HG03095 (cell line): ENCODE data around the gene MST1R.
"Not testable (repeated sequence)": the region's sequence is repeated elsewhere in the genome, so short reads cannot be mapped to it uniquely, and the experiment has no call there.

ENCODE experiments used
- ATAC-seq: cut with Tn5 transposase; IDR thresholded peaks from one replicate; pipeline ENCODE4 v1.9.1; 2021; ENCODE audit warnings: moderate library complexity; ENCODE audit not compliant: unreplicated experiment

MST1R gene

DNA sequence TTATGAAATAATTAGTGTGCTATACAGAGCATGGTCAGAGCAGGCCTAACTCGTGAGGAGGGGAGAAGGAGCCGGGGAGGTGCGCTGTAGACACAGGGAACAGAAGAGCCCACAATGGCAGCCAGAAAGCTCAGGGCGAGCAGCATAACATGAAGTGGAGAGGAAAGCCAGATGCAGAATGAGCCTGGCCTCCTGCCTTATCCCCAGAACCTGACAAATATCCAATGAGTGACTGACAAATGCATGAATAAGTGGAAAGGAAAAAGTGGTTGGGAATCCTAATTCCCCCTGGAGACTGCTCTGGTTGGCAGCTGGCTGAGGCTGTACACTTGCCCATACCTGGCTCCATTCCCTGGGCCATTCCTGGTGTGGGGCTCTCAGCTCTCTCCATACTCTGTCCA is 9.2 kb upstream of the MST1R start:
- ATAC-seq, result no peak

DNA sequence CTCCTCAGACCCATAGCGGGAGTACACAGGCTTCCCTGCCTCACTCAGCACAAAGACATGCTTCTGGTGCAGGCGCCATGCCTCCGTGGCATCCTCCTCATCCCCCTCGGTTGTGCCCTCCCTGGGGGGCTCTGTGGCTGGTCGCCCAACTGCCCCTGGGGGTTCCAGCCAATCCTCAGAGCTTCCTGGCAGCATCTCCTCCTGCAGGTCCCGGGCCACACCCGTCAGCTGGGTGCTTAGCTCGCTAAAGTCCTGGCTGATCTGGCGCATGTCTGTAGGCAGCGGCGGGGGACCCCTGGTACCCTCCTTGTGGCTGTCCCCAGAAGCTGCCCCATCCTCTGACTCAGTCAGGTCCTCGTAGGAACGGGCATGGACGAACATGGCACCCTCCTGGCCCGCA is 7.9 kb upstream of the MST1R start:
- no peak for ATAC-seq

DNA sequence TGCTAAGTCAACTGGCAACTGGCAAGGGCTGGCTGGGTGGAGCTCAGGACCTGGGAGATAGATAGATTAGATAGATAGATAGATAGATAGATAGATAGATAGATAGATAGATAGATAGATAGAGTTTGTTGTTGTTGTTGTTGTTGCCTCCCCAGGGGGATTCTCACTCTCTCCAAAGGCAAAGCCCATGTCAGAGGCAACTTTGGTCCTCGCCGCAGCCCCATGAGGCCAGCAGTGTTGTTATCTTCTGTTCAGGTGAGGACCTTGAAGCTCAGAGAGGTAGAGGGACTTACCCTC is 7.4 kb upstream of the MST1R start:
- ATAC-seq, result no peak

DNA sequence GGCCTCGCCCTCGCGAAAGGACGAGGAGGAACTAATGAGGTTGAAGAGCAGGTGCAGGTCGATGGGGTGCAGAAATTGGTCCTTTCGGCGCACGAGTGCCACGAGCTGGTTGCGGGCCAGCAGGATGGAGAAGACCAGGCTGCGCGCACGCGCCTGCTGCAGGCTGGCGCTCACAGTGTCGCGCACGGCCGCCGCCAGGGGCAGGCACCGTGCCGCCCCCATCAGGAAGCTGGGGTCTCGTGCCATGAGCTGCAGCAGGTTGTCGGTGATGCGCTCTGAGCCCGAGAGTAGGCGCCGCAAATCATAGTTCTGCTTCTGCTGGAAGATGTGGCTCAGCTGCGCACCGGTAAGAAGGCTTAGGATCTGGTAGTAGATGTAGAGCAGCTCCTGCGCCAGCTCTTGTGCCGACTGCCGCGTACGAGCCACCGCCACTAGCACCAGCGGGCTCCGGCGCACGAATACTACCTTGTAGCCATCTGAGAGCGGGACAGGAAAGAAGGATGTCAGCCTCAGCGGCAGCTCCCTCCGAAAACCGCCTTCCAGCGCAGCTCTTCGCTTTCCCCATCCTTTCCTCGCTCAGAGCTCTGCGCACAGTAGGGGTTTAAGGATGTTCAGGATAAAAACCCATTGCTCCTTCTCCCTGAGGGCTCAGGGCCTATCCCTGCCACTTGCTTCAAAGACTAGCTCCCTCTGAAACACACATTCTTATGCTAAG is 6.9 kb upstream of the MST1R start:
- no peak for ATAC-seq

DNA sequence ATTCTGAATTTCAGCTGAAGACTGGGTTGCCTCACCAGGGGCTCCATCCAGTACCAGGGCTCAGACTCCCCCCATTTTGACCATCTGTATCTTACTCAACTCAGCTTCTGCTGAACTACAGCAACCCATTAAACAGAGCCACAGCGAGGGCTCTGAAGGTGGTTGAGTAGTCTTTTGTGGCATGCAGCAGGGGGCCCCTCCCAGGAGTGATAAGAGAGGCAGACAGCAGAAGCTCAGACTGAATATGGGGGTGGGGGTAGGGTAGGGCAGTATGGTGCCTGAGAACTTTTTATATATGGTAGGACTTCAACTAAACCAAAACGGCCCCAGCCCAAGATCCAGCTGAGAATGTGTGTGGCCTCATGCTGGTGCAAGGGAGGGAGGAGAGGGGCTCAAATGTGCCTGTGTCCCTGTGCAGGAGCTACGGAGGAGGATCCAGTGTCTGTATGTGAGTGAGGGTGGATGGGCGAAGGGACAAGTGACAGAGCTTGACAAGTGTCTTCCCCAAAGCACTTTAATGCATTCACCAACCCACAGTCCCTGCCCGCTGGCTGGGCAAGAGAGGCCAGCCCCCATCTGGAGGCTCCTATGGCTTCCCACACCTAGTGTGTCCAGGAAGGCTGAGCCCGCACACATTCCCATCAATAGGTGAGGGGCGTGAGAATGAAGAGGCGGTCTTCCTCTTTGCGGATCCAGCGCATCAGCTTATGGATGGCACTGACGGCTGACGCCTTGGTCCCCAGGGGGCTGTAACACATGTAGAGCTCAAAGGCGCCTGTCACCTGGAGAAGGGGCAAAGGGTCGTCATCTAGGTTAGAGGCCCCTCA is 4.9 kb upstream of the MST1R start:
- no peak for ATAC-seq

DNA sequence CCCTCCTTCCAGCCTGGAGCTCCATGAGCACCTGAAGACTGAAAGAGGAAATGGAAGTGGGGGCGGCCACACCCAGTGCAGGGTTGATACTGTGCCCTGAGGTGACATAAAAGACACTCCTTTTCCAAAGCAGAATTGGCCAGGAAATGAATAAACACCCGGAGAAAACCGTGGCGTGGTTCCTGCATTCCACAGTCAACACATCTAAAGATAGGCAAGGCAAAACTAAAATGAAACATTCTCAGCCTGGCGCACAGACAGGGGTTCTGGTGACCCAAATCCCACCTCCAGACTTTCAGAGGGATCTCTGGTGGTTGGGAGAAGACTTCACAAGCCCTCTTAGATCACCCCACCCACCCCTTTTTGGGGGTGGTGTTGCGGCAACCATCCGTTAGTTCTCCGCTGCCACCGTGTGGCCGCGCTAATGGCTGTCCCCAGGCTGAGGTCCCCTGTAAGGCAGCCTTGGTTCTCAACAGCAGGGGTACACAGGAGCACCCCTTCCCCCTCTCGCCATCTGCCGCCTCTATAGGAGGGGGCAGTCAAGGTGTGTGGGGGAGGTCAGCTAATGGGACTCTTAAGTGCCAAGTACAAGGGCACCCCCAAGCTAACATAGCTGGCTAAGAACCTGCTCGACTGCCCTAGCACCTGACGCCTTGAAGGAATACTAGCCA is 2.5 kb upstream of the MST1R start:
- no peak for ATAC-seq

DNA sequence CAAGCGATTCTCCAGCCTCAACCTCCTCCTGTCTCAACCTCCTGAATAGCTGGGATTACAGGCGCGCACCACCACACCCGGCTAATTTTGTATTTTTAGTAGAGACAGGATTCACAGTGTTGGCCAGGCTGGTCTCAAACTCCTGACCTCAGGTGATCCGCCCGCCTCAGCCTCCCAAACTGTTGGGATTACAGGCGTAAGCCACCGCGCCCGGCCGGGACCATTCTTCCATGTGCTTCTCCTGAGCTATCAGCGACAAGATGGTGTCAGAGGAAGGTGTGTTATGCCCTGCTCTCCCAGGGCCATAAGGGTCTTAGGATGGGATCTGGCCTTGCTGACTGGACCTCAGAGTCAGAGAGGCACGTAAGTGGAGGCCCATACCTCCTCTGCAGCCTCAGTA is 775 bp upstream of the MST1R start:
- not testable (repeated sequence) for ATAC-seq

DNA sequence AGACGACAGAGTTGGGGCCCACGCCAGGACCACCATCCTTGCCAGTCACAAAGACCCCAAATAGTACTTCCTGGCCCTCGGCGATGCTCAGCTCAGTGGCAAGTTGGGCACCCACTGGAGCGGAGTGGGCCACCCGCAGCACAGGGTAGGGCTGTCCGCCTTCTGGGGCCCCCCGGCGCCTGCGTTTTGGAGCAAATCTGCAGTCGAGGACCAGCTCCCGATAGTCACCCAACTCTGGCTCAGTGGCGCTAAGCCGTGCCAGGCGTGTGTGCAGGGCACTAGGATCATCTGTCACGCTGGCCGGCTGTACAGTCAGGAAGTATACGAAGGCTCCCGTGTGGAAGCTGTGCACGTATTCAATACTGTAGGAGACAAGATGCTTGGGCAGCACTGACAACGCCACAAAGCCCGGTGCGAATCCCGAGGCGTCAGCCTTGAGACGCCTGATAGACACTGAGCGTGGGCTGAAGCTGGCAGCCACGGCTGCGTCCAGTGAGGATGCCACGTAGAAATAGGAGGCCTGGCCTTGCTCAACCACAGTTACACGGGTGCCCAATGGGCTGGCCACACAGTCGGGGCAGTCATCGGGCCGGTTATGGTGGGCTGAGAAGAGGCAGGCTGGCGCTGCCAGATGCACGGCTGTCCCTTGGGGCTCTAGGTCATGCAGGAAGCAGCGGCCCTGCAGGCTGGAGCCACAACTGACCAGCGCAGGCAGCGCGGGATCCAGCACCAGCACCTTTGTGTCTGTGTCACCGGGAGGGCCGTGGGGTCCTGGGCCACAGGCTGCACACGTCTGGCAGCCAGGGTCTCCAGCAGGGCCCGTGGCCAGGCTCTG is 945 bp downstream of the MST1R start:
- ATAC-seq, result no peak

DNA sequence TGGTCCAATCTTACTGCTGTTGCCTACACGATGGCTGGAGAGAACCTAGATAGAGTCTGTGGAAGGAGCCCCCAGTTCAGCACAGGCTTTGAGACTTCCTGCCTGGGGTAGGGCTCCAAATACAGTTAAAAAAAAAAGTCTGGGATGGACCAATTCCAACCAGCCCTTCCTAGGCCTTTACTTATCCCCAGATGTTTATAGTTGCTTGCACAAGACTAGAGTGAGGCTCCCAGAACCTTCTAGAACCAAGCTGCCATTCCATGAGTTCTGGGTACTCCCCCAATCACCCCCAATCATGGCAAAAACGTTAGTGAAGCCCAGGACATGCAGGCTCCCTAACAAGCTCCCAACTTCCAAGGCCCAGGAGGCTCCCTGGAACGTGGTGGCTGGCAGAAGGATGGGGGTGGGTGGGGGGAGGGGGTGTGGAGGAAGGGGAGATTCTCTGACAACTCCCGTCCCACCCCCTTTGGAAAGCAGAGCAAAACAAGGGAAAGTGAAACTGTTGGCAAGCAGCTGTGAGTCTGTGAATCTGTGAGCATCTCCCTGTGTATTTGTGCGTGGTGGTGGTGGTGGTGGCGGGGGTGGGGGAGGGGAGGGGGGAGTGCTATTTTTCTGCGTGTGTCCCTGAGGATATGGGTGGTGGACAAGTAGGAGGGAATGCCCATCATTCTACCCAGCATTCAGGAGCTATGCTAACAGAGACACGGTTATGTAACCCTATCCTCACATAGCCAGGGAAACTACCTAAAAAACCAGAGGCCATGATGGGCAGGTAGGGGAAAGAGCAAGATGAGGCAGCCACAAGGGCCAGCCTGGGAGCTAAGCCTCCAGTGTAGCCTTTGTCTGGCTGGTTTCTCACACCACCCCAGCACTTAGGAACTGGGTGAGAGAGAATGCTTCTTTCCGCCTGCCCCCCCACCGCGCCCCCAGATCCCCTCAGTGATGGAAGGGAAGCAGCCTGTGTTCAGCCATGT is 2.0 kb downstream of the MST1R start:
- no peak for ATAC-seq

DNA sequence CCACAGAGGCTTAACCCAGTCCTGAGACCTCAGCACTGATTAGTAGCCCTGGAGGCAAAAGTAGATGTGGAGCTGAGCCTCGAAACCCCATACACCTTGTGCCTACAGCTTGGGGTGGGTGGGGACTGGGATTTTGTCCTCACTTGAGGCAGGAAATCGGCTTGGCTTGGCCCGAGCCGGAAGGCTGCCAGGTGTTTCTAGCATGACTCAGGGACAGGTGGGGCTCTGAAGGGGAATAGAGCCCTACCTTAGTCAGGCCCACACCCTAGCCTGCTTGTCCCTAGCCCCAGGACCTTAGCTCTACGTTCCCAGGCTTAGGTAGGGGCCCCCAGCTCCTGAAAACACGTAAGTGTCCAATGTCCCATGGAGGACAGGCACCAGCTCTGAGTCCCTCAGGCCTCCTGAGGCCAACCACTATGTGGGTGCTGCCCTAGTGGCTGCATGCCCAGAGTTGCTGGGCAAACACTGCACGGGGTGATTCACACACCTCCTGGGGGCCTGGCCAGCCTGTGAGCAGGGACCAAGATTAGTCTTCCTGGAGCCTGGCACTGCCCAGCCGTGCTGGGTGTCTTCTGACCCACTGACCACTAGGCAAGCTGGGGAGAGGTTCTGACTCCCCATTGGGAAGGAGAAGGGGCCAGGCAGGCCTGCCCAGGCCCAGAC is 3.1 kb downstream of the MST1R start:
- ATAC-seq, result no peak

DNA sequence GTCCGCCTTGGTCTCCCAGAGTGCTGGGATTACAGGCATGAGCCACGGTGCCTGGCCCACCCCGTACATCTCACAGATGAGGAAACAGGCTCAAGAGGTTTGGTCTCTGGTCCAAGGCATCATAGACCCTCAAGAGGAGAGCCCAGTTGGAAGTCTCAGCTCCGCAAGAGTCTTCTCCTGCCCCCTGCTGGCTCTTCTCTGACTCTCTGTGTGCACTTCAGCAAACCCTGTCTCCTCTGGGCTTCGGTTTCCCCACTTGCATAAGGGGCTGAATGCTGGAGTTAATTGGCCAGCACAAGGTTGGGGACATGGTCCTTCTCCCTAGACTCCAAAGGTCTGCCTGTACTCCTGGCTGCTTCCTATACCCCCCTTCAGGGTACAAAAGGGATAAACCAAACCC is 3.9 kb downstream of the MST1R start:
- ATAC-seq, result no peak

DNA sequence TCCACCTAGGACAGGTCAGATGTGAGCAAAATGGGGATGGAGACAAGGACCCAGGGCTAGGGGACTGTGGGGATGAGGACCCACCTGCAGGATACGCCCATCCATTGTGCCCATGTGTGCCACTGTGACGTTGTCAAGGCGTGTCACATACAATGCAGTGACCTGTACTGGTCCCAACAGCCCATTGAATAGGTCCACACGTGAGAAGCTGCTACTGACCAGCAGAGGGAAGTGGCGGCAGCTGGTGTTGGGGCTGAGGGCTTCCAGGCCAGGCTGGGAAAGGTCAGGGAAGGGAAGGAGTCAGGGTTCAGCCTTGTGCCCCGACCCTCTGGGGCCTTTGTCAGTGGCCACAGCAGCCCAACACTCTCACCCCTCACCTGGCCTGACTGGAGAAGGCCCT is 4.7 kb downstream of the MST1R start:
- ATAC-seq, result no peak

DNA sequence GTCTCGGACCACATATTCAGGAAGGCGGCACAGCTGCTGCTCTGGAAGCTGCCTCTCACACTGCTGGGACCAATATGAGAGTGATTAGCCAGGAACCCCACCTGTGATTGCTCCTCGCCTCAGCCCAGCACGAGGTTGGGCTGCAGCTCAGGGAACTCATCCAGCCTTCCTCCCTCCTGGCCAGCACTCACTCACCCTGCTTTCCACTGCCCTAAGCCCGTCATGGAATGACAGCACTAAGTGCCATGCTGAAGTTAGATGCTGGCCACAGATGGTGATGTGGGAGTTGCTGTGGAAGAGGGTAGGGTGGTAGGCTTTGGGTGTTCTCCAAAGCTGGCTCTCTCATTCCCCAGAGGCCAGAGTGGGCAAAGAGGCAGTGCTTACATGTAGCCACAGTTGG is 7.3 kb downstream of the MST1R start:
- ATAC-seq, result no peak

DNA sequence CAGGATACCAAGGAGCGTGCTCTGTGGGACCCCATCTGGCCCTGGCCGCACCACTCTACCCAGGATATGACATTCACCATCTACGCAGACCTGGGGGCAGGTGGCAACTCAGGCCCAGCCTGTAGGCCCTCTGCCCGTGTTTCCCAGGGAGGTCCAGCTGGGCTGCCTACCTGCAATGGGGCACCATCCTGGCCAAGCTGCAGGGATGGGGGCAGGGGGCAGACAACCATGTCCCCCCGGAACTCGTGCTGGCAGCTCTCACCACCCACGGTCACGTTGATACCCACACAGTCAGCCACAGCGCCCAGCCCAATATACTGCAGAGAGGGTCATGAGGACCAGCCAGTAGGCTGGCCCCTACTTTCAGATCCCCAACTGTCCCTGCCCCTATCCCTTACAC is 7.9 kb downstream of the MST1R start:
- ATAC-seq, result no peak

DNA sequence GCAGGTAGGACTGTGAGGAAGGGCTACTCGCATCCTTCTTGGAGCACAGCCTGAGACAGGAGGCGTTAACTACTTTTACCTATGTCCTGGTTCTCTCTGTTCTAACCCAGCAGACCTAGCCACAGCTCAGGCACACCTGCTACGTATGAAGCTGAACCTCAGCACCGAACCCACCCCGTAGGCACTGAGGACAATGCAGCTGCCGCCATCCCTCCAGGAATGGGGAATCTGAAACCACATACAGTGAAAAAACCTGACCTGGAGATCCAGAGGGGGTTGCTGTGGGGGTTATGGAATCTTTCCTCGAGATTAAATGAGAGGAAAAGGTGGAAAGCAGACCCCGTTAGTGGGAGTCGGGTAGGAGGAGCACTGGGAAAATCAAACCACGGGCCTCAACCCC is 14.4 kb downstream of the MST1R start:
- no peak for ATAC-seq

DNA sequence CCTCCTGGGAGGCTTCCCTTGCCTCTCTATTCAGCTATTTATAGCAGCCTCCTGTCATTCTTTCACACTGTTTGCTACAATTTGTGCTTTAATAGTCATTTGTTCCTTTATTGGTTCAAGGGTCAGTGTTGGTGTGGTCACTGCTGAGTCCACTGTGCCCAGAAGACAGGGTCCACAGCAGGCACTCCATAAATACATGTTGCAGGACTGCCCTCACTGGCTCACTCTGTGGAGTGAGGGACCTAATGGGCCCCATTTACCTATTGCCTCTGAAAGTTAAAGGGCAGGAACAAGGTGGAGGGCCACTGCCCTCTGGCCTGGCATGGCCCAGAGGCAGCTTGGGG is 16.8 kb downstream of the MST1R start:
- ATAC-seq, result no peak

DNA sequence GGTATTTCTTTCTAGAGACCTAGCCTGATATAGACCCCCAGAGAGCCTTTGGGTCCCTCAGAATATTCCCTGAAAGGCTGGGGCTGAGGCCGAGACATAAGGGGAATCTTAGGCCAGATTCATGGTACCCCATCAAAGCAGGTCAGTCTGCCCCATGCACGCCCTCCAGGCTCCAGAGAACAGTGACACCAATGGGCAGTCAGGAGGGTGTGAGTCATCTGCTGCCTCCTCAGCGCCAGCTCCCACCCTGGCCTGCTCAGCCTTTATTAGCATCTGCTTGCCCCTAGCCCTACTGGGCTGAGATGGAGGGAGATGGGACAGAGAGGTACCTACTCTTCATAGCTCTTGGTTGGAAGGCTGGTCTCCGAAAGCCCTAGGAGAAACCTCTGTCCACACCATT is 19.7 kb downstream of the MST1R start:
- ATAC-seq, result no peak

DNA sequence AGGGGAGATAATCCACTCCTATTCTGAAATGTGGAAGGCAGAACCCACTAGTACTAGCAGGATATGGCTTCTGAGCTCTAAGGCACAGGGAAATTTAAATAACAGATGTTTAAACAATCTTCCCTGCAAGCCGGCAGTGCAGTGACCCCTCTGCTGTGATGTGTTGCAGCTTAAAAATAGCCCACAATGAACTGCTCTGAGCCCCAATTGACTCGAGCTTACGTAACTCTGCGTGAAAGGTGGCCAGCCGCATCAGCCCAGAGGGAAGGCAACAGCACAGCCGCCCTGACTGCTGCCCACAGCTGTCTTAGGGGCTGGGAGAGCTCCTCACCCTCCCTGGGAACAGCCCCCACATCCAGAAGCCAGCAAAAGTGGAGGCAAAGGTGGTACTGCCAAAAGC is 21.5 kb downstream of the MST1R start:
- ATAC-seq, result no peak

DNA sequence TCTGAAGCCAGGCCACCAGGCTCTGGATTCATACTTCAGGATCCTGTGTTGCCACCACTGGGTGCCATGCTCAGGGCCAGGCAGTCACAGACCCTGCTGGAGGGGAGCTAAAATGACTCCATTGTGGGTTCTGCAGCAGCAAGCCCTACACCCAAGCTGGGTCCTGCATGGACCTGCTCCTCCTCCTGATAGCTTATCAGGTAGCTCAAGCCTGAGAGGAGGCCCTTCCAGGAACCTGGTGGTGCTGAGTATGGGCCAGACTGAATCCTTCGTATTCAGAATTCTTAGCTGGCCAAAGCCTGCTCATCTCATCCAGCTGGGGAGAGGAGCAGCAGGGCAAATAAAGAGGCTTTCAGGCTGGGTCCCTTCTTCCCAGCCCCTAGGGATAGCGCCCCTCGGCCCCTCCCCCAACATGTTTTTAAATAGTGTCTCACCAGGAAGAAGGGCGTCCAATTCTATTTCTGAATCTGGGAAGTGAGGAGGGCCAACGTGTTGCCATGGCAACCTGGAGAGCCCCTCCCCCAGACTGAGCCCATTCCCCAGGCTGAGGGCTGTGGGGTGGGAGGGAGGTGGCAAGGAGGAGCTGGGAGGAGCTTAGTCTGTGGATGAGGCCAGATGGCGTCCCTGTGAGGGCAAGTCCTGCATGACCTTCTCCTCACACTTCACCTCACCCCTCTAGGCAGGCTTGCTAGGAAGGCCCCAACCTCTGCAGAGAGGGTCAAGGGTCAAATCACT is 22.9 kb downstream of the MST1R start:
- no peak for ATAC-seq
